NCI-H146 (cell line): Measurements from ENCODE around the gene PRDX2.
"Not testable (repeated sequence)": the region's sequence is repeated elsewhere in the genome, so short reads cannot be mapped to it uniquely, and the experiment has no call there.

Experiments
- DNase-seq: peaks from one replicate; lab custom pipeline; 2025; lab: John Stamatoyannopoulos, UW

Gene PRDX2

DNA sequence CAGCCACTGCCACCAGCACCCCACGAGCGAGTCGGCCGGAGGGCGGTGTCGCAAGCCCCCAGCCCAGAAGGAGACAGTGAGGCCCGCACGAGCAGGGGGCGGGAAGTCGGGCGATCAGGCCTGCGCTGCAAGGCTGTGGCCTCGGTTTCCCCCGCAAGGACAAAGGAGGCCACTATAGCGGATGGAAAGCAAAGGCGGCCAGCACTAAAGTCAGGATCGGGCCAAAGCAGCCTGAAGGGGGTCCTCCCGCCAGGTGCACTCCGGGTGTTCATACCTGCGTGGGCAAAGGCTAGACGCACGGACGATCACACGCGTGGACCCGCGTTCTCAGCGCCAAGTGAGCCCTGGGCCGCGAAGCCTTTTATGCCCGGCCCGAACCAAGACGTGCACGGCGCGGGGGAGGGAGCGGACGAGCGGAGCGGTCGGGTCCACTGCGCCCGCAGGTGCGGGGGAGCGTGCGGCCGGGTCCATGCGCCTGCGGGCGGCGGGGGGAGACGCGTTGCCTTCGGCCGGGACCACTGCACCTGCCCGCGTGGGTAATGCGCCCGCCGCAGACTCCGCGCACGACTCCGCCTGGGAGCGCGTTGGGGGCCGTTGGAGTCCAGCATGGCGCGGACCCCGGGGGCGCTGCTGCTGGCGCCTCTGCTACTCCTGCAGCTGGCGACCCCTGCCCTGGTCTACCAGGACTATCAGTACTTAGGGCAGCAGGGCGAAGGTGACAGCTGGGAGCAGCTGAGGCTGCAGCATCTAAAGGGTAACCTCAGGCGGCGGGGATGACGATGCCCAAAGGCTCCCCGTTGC lies at the start of gene PRDX2, which contains the start of gene THSD8:
Gene PRDX2, minus strand, starts transcription at position 335 of the 801 bp plus-strand sequence. CDS start 539 bp downstream, outside the sequence.
Gene THSD8, plus strand, starts transcription at position 604 of the 801 bp plus-strand sequence. Its CDS starts 3 bp downstream, at position 607.
- DNase-seq: peak; percentile 93

- peak; percentile 69 for DNase-seq
These were observed 45.8 kb upstream of the PRDX2 start for GRCh38 chr19:12847159-12848139.

GRCh38 chr19:12846613-12847012 lies 45.0 kb upstream of the PRDX2 start:
- not testable (repeated sequence) for DNase-seq

GRCh38 chr19:12843999-12844732 lies 42.6 kb upstream of the PRDX2 start:
- no peak for DNase-seq

DNA sequence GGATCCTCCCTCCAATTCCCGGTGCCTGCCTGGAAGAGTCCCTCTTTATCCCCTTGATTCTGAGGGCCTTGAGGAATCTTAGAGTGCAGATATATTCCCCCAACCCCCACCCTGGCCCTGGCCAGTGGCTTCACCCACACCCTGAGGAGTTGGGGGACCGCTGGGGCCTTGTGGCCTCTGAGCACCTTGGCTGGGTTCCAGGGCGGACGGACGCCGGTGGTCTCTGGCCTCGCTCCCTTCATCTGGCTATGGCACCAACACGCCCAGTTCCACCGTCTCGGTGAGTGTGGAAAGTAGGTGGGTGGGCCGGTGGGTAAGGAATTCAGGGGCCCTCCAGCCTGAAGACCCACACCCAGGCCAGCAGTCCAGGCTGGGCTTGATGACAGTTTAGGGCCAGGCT lies 41.7 kb upstream of the PRDX2 start:
- no peak for DNase-seq

DNA sequence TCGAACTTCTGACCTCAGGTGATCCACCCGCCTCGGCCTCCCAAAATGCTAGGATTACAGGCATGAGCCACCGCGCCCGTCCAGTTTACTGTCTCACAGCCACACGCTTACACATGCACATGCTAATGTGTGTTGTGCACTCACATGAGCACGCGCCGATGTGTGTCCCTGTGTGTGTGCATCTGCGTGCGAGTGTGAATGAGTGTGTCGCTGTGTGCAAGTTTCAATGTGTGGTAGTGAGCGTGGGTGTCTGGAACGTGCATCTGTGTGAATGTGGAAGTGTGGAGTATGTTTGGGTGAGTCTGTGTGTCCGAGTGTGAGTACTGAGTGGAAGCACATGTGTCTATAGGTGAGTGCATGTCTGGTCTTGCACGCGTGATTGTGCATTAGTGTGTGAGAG lies 40.9 kb upstream of the PRDX2 start:
- DNase-seq: no peak

- DNase-seq: no peak
These were observed 39.5 kb upstream of the PRDX2 start for GRCh38 chr19:12841094-12841493.

- peak; percentile 70 for DNase-seq
These were observed 38.8 kb upstream of the PRDX2 start for GRCh38 chr19:12840091-12841079.

DNA sequence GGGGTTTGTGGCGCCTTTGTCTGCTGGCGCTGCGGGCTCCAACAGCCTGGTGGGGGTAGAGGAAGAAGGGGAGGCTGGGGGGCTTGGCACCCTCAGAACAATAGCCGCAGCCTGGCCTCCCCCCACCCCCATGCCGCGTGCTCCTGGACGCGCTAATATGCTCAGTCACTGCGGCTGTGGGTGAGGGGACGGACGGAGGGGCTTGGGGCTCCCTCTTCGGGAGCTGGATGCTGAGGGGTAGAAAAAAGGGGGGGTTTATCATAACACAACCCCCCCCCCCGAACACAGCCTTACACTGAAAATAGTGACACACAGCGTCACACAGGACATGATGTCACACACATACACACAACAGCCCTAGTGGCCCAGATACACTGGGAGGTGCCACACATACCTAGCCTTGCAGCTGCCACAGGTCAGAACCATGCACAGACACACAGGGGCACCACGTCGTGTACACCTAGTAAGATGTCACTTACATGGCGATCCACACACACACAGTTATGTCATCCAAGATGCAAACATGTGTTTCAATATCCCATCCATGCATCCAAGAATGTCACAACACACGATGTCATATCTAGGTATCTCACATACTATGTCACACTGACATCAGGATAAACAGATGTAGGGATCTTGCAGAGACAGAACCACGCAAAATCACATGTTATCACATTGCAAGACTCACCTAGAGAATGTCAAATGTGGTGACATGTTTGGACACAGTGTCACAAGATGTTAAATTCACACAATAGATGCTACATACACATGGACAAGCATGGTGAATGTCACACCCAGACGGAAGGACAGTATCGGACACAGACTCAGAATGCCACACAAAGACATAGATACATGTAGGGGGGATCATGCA lies 37.5 kb upstream of the PRDX2 start:
- peak; percentile 49 for DNase-seq

GRCh38 chr19:12838182-12838885 lies 36.7 kb upstream of the PRDX2 start, which contains the start of gene MAST1:
Gene MAST1, plus strand, starts transcription at chr19:12838515. Its CDS starts 58 bp downstream, at chr19:12838573.
- DNase-seq: peak; percentile 73

- no peak for DNase-seq
These were observed 35.6 kb upstream of the PRDX2 start for GRCh38 chr19:12837225-12837624.

DNA sequence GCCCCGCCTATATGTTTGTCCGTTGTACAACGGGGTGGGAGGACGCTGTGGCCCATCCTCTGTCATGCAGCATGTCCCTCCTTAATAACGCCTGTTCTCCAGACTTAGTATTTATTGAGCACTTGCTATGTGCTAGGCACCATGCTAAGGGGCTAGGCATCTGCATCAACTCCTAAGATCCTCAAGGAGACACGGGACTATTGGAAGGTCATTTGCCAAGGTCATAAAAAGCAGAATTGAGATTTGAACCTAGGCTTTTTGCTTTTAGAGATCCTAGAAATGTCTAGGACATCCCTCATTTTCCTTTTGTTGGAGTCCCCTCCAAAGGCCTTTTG lies 34.9 kb upstream of the PRDX2 start:
- DNase-seq: no peak

- DNase-seq: peak; percentile 20
These were observed 33.6 kb upstream of the PRDX2 start for GRCh38 chr19:12834976-12835757.

GRCh38 chr19:12834566-12834943 lies 33.0 kb upstream of the PRDX2 start, which contains the start of gene RTBDN:
Gene RTBDN, minus strand, starts transcription at chr19:12834579. Its CDS starts 4,600 bp downstream, at chr19:12829979.
- DNase-seq: no peak

GRCh38 chr19:12833738-12834565 lies 32.4 kb upstream of the PRDX2 start:
- DNase-seq: peak; percentile 90

- no peak for DNase-seq
These were observed 31.8 kb upstream of the PRDX2 start for GRCh38 chr19:12833418-12833737.

GRCh38 chr19:12828494-12828893 lies 26.9 kb upstream of the PRDX2 start:
- DNase-seq: peak; percentile 41
